Parathyroid adenoma (tissue), 2 donors: ENCODE results near the gene TRIM69.
A peak's percentile ranks its signal among the peaks of the same experiment; 100 is the strongest.

Experiments
- H2AFZ ChIP-seq: fragments of 300-600 bp; sonication (generic); one replicate; pipeline ENCODE4 v1.7.0; 2017; ENCODE audit warnings: antibody characterized with exemption, mild to moderate bottlenecking
- H3K27ac ChIP-seq: fragments of 300-600 bp; sonication (generic); one replicate; pipeline ENCODE4 v1.7.0; 2017
- H3K27me3 ChIP-seq: fragments of 300-600 bp; sonication (generic); one replicate; pipeline ENCODE4 v1.7.0; 2017; ENCODE audit warnings: low read length; ENCODE audit not compliant: control insufficient read depth, insufficient read depth
- H3K36me3 ChIP-seq: fragments of 300-600 bp; sonication (generic); one replicate; pipeline ENCODE4 v1.7.0; 2017; ENCODE audit warnings: low read length; ENCODE audit not compliant: control insufficient read depth, insufficient read depth
- H3K4me1 ChIP-seq: fragments of 300-600 bp; sonication (generic); one replicate; pipeline ENCODE4 v1.7.0; 2017; ENCODE audit warnings: control low read depth
- H3K4me2 ChIP-seq: fragments of 300-600 bp; sonication (generic); one replicate; pipeline ENCODE4 v1.7.0; 2017; ENCODE audit warnings: low read length
- H3K4me3 ChIP-seq: fragments of 300-600 bp; sonication (generic); one replicate; pipeline ENCODE4 v1.7.0; 2017; ENCODE audit warnings: low read depth, low read length
- H3K79me2 ChIP-seq: fragments of 300-600 bp; sonication (generic); one replicate; pipeline ENCODE4 v1.7.0; 2017; ENCODE audit warnings: control low read depth
- H3K9ac ChIP-seq: fragments of 300-600 bp; sonication (generic); one replicate; pipeline ENCODE4 v1.7.0; 2017; ENCODE audit warnings: mild to moderate bottlenecking
- H3K9me3 ChIP-seq: fragments of 300-600 bp; sonication (generic); one replicate; pipeline ENCODE4 v1.7.0; 2017; ENCODE audit warnings: low read length; ENCODE audit not compliant: control insufficient read depth
- TF ChIP-seq, protein P1 (sequence below): fragments of 300-600 bp; sonication (generic); IDR thresholded peaks from one replicate; pipeline ENCODE4 v1.7.0; 2017; ENCODE audit warnings: antibody characterized with exemption, mild to moderate bottlenecking
- donor health status: primary hyperparathyroidism.

Gene TRIM69

GRCh38 chr15:44720460-44721176 is 15.7 kb upstream of the TRIM69 start:
- no peaks in the 10 kb centered on the region for H3K36me3 ChIP-seq
- H2AFZ ChIP-seq: no peak overlapping the region
- no peaks in the 10 kb centered on the region for H3K27me3 ChIP-seq
- H3K4me1 ChIP-seq: no peaks in the 10 kb centered on the region
- TF ChIP-seq, protein P1, sequence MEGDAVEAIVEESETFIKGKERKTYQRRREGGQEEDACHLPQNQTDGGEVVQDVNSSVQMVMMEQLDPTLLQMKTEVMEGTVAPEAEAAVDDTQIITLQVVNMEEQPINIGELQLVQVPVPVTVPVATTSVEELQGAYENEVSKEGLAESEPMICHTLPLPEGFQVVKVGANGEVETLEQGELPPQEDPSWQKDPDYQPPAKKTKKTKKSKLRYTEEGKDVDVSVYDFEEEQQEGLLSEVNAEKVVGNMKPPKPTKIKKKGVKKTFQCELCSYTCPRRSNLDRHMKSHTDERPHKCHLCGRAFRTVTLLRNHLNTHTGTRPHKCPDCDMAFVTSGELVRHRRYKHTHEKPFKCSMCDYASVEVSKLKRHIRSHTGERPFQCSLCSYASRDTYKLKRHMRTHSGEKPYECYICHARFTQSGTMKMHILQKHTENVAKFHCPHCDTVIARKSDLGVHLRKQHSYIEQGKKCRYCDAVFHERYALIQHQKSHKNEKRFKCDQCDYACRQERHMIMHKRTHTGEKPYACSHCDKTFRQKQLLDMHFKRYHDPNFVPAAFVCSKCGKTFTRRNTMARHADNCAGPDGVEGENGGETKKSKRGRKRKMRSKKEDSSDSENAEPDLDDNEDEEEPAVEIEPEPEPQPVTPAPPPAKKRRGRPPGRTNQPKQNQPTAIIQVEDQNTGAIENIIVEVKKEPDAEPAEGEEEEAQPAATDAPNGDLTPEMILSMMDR: no peak
- no peak overlapping the region for H3K27ac ChIP-seq
- no peak overlapping the region for H3K4me3 ChIP-seq
- H3K4me2 ChIP-seq: no peak overlapping the region
- H3K9me3 ChIP-seq: no peaks in the 10 kb centered on the region
- H3K79me2 ChIP-seq: no peaks in the 10 kb centered on the region
- H3K9ac ChIP-seq: no peak overlapping the region

GRCh38 chr15:44722011-44722410 is 14.3 kb upstream of the TRIM69 start:
- Histone ChIP-seq H3K36me3 (no peaks in the 10 kb centered on the region), H2AFZ (no peak overlapping the region), H3K27me3 (no peaks in the 10 kb centered on the region), H3K79me2 (no peaks in the 10 kb centered on the region), H3K4me1 (peaks cover 4% of the 10 kb centered on the region), H3K4me3 (no peak overlapping the region), H3K9ac (no peak overlapping the region), H3K4me2 (no peak overlapping the region), H3K27ac (no peak overlapping the region), H3K9me3 (no peaks in the 10 kb centered on the region)
- TF ChIP-seq, protein P1: no peak

- no peaks in the 10 kb centered on the region for H3K36me3 ChIP-seq
Measured at GRCh38 chr15:44726136-44726535, 10.2 kb upstream of the TRIM69 start.

DNA sequence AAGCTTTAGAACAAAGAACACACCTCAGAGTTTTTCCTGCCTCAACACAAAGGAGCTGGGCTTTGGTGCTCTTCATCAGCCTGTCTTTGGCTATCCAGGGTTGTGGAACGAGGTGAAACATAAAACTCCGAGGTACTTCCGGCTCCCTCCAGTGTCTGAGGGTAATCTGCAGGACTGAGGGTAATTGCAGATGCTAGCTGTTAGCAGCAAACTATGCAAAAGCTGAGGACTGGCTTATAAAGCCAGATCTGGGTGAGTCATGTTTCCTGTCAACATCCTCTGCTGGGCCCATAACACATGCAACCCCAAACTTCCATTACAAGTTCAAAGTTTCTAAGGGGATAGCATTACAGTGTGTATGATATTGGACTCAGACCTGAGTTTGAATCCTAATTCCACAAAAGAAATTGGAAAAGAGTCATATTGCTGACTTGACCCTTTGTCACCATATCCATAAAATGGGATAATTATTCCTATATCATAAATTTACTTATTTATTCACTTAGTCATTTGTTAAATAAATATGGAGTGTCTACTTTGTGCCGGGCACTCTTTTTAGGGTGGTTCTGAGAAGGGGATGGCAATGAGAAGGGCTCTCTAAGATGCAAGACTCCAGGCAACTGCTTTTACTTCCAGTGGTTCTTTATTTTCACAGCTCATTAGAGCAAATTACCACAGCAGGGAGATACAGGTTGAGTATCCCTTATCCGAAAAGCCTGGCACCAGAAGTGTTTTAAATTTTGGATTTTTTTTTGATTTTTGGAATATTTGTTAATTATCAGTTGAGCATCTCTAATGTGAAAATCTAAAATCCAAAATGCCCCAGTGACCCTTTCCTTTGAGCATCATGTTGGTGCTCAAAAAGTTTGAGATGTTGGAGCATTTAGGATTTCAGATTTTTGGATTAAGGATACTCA is 9.5 kb upstream of the TRIM69 start:
- H3K27me3 ChIP-seq: no peaks in the 10 kb centered on the region
- peak overlapping the region; percentile 61 for H2AFZ ChIP-seq
- no peaks in the 10 kb centered on the region for H3K79me2 ChIP-seq
- no peak overlapping the region for H3K4me3 ChIP-seq
- TF ChIP-seq, protein P1: no peak
- H3K9ac ChIP-seq: no peak overlapping the region
- H3K27ac ChIP-seq: peak overlapping the region; percentile 94
- H3K4me1 ChIP-seq: peaks cover 4% of the 10 kb centered on the region
- peak overlapping the region; percentile 43 for H3K4me2 ChIP-seq
- H3K36me3 ChIP-seq: no peaks in the 10 kb centered on the region
- H3K9me3 ChIP-seq: no peaks in the 10 kb centered on the region

More at GRCh38 chr15:44726136-44726535, 10.2 kb upstream of the TRIM69 start:
- TF ChIP-seq, protein P1: no peak
- peak overlapping the region; percentile 94 for H3K27ac ChIP-seq
- peaks cover 4% of the 10 kb centered on the region for H3K4me1 ChIP-seq
- H3K4me2 ChIP-seq: peak overlapping the region; percentile 43
- no peaks in the 10 kb centered on the region for H3K9me3 ChIP-seq
- peak overlapping the region; percentile 61 for H2AFZ ChIP-seq
- H3K79me2 ChIP-seq: no peaks in the 10 kb centered on the region
- H3K27me3 ChIP-seq: no peaks in the 10 kb centered on the region
- no peak overlapping the region for H3K4me3 ChIP-seq
- H3K9ac ChIP-seq: no peak overlapping the region
